ENCODE results near the gene TM4SF5. TPM values are rescaled to one million over a fixed set of nuclear protein-coding genes. Genes with fewer than 3 reads are reported as not detected.

TM4SF5 gene
- polyA plus RNA-seq, 1 of the 3 experiments (the other 2 are of a cell fraction): not detected

- no peak for TF ChIP-seq RCOR1 (IDR thresholded peaks at IDR 0.05; ENCODE audit: low read length)
These were observed 14.4 kb downstream of the TM4SF5 start, which contains the start of gene VMO1 (continued) for GRCh38 chr17:4786106-4786511.

- Histone ChIP-seq H3K27ac (ENCODE audit: low read depth in 2 of 2, low read length in 1 of 2) (no peak overlapping the region), H2AFZ (ENCODE audit: low read depth) (no peak overlapping the region), H3K4me2 (no peak overlapping the region; the same call in 1 of the 2 replicates), H3K9me2 (no peaks in the 10 kb centered on the region), H4K20me1 (ENCODE audit: insufficient read depth) (no peaks in the 10 kb centered on the region), H3K4me1 (ENCODE audit: control insufficient read depth in 1 of 2, insufficient read depth in 2 of 2, low read depth in 1 of 2, low read length in 1 of 2) (peaks cover 8 to 19% of the 10 kb centered on the region in 2 experiments; a peak in 2 of 4 replicates), H3K27me3 (ENCODE audit: insufficient read depth) (peaks cover 28% of the 10 kb centered on the region; the same call in 1 of the 2 replicates), H3K9ac (no peak overlapping the region), H3K4me3 (ENCODE audit: low read depth in 2 of 2, low read length in 1 of 2) (no peak overlapping the region), H3K36me3 (replicated peaks in 1 of 2; ENCODE audit: control insufficient read depth in 1 of 2, insufficient read depth in 2 of 2, low read length in 1 of 2) (no peaks in the 10 kb centered on the region), H3K9me3 (no peaks in the 10 kb centered on the region), H3F3A (replicated peaks; ENCODE audit: insufficient read depth) (peaks cover 5% of the 10 kb centered on the region), H3K79me2 (ENCODE audit: insufficient read depth) (no peaks in the 10 kb centered on the region)
- TF ChIP-seq JUND (IDR thresholded peaks at IDR 0.05) (no peak), NFIC (IDR thresholded peaks at IDR 0.05; ENCODE audit: borderline replicate concordance) (no peak), RFX5 (IDR thresholded peaks at IDR 0.05; ENCODE audit: low read length) (no peak), FOXJ3 (CRISPR knock-in tag; IDR thresholded peaks at IDR 0.05) (no peak), FOSL2 (IDR thresholded peaks at IDR 0.05; ENCODE audit: borderline replicate concordance, low read depth) (no peak), CHD2 (IDR thresholded peaks at IDR 0.05; ENCODE audit: low read length, partially characterized antibody) (no peak), RCOR1 (IDR thresholded peaks at IDR 0.05; ENCODE audit: low read length) (no peak), USF2 (IDR thresholded peaks at IDR 0.05; ENCODE audit: borderline replicate concordance, low read depth, low read length) (no peak), TEAD4 (IDR thresholded peaks at IDR 0.05; ENCODE audit: borderline replicate concordance, insufficient read depth) (no peak), TAF1 (IDR thresholded peaks at IDR 0.05; ENCODE audit: borderline replicate concordance, low read depth, low read length) (no peak), REST (IDR thresholded peaks at IDR 0.05; ENCODE audit: low read depth, low read length) (no peak), RAD21 (IDR thresholded peaks at IDR 0.05; ENCODE audit: low read length) (no peak), IRF3 (IDR thresholded peaks at IDR 0.05; ENCODE audit: low read depth, low read length) (no peak), YY1 (IDR thresholded peaks at IDR 0.05; ENCODE audit: low read depth) (no peak)
- ChIA-PET CTCF (interaction anchor here (0.7 to 10.5 kb wide), 18 partner anchors 9 to 220 kb away, joined by 3 to 235 read pairs (median 4); partner anchors contain the start of genes C17orf107, CHRNE, MED11 and TM4SF5), POLR2A (no interaction called here)
- DNase-seq: no peak
- 79% methylated on average over 6 of the region's 6 CpGs for WGBS (ENCODE audit: low lambda C conversion rate)
These were observed 14.8 kb downstream of the TM4SF5 start for GRCh38 chr17:4786516-4786915.

Measured in SK-N-SH (cell line).